ENCODE measurements around the gene PIP5K1C.

- no peak for TF ChIP-seq RAD21 (conservative IDR thresholded peaks at IDR 0.05)
- no peak for TF ChIP-seq CTCF (IDR thresholded peaks at IDR 0.05; ENCODE audit: poor library complexity, severe bottlenecking)
Observed at GRCh38 chr19:3710265-3710812, 10.1 kb upstream of the PIP5K1C start.
